GM21367 (cell line): ENCODE results near the gene ST14.

Experiments used
- ATAC-seq: cut with Tn5 transposase; IDR thresholded peaks from one replicate; pipeline ENCODE4 v1.9.1; 2021; ENCODE audit not compliant: unreplicated experiment

ST14 gene

DNA sequence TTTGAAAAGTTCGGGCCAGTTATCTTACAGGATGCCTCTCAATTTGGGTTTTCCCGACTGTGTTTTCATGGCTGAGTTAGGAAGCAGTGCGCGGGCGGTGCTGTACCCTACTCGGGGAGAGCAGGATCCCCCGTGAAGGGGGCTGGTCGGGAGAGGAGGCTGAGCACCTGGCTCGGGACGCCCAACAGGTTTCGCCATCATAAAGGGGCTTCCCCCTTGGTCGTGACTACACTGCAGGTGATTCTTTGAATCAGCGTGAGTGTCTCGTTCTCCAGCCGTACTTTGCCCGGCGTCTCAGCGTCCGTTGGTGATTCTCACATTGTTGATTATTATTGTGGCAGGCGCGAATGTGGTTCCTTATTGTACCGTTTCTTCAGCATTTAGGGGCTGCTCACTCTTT lies 46.6 kb downstream of the ST14 start:
- no peak for ATAC-seq

DNA sequence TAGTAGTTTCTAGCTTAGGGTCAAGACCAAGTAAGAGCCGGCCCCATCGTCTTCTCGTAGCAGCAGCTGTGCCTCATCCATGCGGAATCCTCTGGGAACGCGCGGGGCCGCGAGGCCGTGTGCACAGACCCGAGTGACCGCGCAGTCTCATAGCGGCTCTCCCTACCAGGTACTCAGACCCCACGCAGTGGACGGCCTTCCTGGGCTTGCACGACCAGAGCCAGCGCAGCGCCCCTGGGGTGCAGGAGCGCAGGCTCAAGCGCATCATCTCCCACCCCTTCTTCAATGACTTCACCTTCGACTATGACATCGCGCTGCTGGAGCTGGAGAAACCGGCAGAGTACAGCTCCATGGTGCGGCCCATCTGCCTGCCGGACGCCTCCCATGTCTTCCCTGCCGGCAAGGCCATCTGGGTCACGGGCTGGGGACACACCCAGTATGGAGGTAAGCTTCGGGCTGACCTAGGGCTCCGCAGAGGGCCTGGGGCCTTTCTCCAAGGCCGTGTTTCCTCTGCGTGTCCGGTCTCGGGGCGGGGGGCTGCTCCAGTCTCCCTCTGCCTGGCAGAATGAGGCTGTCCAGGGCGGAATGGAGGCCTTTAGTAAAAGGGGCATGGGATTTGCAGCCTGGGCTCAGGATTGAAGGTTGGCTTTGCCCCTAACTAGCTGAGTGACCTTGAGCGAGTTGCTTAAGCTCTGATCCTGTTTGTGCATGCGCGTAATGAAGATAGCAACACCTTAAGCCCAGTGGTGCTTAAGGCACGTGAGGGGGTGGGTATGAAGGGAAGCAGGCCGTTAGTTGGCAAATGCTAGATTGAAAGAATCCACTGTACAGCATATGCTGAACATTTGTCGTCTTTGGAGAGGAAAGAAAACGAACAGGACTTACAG lies 48.9 kb downstream of the ST14 start:
- no peak for ATAC-seq

DNA sequence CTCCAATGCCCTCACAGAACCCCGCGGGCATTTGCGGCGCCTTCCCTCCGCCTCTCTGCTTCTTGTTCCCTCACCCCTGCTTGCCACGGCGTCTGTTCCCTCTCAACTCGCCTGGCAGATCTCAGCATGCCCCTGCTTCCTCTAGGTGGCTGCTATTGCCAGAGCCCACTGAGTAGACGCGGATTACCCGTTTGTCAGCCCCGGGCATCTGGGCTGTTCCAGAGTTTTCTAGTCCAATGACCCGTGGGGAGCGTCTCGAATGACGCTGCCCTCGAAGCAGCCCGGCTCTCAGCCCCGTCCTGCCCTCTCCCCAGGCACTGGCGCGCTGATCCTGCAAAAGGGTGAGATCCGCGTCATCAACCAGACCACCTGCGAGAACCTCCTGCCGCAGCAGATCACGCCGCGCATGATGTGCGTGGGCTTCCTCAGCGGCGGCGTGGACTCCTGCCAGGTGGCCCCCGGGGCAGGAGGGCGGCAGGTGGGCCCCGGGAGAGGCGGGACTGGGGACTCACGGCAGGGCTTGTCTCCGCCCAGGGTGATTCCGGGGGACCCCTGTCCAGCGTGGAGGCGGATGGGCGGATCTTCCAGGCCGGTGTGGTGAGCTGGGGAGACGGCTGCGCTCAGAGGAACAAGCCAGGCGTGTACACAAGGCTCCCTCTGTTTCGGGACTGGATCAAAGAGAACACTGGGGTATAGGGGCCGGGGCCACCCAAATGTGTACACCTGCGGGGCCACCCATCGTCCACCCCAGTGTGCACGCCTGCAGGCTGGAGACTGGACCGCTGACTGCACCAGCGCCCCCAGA lies 49.7 kb downstream of the ST14 start:
- ATAC-seq, result no peak

DNA sequence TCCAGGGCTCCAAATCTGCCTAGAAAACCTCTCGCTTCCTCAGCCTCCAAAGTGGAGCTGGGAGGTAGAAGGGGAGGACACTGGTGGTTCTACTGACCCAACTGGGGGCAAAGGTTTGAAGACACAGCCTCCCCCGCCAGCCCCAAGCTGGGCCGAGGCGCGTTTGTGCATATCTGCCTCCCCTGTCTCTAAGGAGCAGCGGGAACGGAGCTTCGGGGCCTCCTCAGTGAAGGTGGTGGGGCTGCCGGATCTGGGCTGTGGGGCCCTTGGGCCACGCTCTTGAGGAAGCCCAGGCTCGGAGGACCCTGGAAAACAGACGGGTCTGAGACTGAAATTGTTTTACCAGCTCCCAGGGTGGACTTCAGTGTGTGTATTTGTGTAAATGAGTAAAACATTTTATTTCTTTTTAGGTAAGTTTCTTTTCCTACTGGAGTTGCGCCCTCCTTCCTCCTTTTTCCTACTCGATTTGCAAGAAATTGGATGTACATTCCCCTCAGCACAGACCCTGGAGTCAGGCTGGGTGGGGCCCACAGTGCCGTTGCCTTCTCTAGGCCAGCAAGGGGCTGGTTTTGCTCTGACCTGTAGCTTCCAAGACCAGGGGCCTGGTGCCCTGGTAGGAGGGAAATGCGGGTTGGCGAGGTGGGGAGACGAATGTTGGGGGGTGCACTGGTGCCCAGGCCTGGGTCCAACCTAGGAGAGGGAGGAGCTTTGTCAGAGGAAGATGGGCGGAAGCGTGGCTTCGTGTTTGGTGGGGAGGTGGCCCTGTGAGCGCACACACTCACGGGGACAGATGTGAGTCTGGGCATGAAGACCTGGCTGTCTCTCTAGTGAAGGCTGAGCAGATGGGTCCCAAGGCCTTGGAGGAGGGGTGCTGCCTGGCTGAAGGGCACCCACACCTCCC lies 50.6 kb downstream of the ST14 start:
- ATAC-seq, result no peak

DNA sequence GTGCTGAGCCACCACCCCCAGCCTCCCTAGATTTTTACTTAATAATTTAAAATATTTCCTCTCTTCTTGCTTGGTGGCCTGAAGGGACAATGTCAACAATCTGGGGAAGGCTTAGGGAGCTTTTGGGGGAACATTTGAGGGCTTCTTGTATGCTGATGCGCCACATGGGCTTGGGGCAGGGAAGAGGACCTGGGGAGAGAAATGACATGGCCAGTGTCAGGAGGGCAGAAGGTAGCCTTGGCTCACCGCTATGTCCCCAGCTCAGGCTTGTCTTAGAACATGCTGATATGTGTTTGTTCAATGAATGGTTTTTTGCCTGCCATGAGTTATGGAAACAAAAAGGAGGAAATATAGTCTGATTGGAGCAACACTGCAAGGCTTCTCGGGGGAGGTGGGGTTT lies 51.6 kb downstream of the ST14 start:
- no peak for ATAC-seq

DNA sequence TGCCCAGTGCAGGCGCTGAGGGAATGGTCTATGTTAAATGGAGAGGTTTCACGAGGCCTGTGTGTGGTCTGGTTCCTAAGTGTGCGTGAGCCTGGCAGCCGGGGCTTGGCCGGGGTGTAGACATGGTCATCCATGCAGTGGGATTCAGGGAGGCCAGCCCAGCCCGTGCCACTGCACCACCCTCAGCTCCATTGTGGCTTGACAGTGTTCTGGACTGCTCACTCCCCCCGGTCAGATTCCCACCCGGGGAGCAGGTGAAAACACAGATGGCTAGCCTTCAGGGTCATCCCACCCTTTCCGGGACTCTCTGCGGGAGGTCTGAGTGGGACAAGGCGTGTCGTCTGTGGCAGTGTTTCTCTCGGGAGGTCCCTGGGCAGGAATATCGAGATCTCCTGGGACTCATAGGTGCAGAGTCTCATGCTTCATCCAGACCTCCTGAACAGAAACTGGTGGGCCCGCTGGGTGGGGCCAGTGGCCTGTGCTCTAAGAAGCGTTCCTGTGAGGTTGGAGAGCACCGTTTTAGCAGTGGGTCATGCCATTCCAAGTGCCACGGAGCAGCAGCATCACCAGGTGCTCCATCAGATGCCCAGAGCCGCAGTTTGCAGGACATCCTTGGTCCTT lies 52.3 kb downstream of the ST14 start:
- ATAC-seq, result no peak

DNA sequence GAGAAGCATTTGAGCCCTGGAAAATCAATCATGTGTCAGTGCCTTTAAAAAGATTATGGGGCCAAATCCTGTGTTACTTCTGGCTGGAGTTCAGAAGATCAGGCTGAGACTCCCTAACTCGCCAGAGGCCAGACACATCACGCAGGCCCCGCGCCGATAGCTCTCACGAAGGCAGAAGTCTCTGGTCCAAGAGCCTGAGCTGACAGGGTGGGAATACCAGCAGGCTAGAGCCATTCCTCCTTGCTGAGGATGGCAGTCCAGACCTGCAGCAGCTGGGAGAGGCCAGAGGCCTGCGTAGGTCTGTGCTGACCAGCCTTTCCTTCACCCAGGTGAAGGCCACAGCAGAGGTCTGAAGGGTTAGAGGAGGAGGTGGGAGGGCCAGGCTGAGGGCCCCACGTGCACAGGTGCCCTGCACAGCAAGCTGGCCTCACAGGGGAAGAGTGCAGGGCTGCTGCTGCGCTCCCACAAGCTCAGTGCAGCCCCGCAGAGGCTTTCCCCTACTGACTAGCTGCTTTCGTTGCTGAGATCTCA lies 52.9 kb downstream of the ST14 start:
- ATAC-seq, result no peak

DNA sequence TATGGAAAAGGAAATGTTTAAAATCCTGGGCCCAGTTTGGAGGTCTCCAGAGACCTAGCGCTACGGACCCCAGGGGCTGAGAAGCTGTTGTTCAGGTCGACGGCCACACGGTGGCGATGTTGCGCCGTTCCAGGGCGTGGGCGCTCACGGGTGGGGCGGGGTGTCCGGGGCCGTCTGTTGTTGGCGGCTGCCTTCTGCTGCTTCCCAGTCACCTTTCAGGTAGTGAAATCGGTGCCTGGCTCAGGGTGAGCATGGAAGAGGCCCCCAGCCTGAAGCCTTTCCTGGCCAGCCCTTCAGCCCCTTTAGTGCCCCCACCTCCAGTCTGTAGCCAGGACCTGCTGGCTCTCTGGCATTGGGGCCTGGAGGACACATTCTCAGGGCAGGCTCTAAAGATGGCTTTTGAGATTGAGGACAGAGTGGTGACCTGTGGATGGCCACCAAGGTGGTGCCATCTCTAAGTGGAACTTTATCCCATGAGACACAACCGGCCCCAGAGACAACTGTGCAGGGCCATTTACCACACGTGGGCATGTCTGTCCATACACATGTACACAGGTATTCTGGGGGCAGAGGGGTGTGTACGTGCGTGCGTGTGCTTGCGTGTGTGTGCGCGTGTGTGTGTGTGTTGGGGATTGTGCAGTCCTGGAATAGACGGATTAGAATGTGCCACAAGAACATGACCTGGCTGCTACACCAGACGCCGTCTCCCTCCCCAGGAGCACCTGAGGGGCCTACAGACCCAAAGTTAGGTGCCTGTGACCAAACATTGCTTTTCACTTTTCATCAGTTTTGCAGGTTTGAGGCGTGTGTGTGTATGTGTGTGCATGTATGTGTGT lies 53.8 kb downstream of the ST14 start:
- peak; percentile 72 for ATAC-seq

DNA sequence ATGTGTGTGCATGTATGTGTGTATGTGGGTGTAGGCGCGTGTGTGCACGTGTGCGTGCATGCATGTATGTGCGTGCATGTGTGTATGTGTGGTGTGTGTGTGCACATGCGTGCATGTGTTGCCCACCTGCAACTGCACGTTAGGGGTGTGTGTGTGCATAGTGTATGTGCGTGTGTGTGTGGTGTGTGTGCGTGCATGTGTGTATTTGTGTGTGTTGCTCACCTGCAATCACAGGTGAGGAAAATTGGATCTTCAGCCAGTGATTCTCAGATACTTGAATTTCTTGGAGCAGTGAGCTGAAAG lies 54.3 kb downstream of the ST14 start:
- ATAC-seq, result no peak

DNA sequence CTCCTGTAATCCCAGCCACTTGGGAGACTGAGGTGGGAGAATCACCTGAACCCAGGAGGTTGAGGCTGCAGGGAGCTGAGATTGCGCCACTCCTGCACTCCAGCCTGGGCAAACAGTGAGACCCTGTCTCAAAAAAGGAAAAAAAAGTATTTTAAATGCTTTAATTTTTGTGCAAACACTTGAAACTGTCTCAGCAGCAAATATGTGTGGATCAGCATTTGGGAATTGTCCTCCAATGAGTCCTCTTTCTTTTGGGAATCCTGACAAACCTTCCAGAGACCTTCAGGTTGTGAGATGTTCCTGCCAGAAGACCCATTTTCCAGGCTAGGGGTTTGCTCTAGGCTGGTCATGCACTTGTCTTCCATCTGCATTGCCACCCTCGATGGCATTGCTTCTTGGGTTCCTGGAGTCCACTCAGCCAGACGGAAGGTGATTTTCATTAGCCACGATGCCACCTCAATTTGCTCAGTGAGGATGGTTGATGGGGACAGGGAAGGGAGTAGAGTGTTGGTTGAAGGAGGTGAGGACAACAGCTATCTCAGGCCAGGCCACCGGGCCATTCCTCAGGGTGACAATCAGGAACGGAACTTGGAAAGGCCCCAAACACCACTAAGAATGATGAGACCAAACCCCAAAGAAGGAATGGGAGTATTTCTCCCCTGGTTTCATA lies 55.4 kb downstream of the ST14 start:
- ATAC-seq, result no peak

DNA sequence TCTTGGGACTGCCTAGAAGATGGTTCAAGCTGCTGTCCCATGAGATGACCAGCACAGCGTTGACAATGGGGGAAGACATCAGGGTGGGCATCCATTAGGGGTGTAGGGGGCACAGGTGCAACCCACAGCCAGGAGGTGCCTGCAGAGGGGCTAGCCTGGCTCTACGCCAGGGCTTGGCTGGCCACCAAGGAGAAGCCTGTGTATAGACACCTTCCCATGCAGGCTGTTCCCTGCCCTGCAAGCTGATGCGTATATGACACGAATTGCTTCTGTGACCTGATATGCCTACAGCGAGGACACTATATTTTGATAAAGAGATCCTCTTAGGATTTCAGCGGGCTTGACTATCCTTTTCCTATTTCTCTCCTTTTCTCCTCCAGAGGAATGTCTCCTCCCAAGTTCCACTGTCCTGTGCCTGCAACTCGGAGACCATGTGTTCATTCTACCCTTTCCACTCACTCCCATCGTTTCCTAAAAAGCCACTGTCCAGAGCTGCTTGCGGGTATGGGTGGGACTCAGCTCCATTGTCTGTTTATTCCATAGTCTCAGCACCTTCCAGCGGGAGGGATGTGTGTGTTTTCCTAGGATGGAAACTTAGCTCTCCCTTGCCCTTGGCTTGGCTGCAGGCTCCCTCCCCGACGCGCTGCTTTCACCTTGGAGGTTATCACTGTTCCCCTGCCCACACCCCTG lies 56.1 kb downstream of the ST14 start:
- no peak for ATAC-seq

DNA sequence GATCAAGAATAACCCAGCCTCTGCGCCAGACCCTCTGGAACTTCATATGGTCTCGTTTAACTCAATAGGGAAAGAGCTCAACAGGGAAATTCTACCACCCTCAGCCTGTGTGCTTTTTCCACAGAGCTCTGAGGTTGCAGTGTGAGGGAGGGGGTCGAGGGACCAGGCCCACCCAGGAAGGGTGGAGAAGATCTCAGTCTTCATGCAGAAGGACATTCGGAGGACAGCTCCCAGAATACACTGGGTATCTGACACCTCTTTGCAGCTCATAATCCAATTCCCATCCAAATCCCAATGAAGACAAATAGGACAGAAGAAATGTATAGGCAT lies 56.6 kb downstream of the ST14 start:
- no peak for ATAC-seq

DNA sequence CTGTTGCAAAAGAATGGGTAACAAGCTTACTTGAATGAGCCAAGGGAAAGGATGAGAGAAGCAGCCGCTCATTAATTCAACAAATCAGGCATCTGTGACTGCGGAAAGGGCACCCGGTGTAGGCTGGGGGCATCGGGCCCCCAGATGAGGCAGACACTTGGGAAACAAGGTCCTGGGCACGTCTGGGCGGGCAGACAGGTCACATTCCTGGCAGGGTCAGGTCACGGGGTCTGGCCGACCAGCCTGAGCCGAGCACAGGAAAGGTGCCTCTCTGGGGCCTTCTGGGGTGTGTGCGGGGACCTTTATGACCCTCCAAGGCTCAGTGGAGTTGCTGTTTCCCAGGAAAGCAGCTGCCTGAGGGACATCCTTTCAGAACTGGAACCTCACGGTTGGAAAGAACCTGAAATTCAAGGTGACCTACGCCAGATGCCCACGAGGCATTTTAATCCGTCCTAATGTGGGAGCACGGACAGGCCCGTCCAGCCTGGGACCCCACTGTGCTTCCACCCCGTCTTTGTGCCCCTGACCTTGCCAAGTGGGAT lies 57.1 kb downstream of the ST14 start:
- no peak for ATAC-seq

DNA sequence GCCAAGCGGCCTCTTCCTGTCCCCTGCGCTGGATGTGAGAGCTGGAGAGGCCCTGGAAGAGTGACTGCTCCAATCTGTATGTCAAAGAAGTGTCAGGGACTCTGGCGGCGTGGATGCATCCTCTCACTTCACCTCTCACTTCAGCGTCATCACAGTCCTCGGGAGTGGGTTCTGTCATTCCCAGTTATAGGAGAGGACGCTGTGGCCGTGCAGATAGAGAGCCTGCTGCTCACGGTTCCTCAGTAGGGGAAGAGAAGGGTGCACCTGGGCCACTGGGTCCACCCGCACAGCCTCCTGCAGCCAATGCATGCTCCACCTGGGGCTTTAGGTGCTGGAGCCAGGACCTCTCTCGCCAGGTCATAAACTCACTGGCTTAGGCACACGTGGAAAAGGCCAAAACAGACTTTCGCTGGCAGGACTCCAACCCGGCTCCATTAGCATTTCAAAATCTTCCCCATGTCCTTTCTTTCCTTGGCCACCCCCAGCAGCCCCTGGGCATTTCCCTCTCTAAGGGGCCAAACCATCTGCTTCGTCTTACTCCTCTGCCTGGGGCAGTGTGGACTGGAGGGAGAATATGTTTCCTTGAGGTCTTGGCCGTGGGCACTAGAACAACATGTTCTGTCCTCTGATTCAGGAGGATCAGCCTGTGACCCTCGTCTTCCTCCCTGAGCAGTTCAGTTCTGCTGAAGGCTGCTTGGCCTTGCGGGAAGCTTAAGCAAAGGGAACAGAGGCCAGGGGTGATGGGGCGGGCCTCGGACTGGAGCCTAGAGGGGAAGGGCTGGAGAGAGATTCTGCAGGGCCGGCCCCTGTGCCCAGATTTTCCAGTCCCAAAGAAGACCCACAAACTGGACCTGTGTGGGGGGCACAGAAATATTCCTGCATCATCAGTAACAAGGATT lies 57.8 kb downstream of the ST14 start:
- ATAC-seq, result no peak

DNA sequence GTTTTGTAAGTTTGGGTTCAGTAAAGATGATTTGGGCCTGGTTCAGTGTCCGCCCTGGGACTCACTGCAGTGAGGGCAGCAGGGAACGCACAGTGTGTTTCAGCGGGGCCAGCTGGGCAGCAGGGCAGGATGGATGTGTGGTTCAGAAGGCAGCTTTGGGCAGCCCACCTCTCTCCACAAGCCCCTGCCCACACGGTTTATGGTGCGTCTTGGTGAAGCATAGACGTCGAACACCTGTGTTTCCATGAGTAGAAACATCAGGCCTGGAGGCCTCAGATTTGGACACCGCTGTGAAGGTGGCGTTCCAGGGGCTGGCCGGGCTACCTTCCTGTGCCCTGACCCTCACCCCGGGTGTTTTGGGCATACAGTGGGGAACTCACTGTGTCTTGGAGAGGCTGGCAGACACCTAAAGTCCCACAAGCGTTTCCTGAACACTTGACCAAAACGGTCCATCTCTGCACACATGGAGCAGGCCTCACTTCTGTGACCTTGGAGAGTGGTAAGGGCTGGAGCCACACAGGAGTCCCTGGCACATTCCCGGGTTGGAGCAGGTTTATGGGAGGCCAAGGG lies 59.0 kb downstream of the ST14 start:
- ATAC-seq, result no peak

DNA sequence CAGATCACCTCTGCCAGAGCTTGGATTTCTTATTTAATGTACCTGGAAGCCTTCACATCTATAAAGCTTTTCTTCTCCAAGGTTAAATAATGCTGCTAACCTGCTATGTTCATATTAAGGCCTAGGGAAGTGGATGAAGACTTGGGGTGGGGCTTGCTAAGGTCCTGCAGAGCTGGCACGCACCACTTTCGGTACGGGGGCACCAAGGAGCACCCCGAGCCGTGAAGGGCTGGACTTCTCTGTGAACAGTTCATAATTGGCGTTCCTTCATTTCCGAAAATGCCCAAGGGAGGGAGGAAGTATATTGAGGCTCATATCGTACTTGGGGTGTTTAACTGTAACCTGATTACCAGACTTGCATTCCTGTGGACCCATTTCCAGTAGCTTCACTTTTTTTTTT lies 59.6 kb downstream of the ST14 start:
- ATAC-seq, result no peak

DNA sequence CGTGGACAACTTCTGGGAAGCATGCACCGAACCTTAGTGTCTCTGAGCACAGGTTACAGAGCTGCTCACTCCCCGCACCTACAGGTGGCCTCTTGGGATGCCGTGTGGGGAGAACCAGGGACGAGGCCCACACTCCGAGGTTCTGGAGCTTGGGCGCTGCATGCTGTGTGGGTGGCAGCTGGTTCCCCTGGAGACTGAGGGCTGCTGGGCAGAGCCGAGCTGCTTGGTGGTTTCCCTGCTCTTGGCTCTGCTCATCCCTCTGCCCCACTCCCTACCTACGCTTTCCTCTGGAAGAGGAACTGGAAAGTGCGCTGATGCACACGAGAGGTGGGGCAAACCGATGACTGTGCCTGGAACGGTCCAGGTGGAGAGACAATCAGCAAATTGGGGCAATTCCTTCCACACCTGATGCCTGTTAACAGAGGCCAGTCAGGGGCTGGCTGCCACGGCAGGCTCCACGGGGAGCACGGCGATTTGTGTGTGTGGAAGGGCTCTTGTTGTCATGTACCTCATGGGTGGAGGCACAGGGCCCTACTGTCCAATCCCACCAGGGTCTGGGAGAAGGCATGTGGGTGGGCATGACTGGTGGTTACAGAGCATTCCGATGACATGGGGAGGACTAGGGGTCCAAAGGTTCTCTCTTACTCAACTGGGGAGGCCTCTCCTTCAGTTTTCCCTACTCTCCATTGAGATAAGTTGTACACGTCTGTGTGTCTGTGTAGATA lies 60.9 kb downstream of the ST14 start:
- ATAC-seq, result no peak
